ENCODE data around the gene ARID1B. TPM values are rescaled to one million over a fixed set of nuclear protein-coding genes. Genes with fewer than 3 reads are reported as not detected.

Gene ARID1B
- total and polyA plus RNA-seq, 10 of the 15 experiments (the other 5 are each of a cell fraction or from before 2014, with no cell fraction given) = 24.7 to 133 (median 54.6) TPM

DNA sequence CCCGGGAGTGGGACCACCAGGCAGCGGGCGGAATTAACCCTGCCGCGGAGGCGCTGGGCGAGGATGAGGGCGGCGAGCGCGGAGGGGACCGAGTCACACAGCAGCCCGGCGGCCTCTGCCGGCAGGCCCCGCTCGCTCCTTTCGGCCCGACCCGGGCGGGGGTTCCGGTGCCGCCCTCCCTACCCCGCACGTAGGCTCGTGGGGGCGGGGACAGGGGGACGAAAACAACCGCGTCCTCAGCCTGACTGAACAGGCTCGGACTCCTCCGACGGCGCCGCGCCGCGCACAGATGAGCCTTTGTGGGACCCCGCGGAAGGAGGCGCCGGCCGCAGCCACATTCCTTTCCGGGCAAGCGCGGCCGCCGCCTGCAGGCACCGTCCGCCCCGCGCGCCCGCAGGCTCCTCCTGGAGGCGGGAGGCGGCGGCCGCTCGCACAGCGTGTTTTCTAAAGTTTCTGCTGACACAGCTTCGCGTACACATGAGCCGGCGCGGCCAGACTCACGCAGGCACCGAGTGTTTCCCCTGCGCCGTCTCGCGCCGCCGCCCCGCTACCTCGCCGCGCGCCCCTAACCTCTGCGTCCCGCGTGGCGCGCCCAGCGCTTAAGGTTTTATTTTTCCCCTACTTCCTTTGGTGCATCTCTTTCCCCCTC is 244.3 kb downstream of the ARID1B start (continued):
- TF ChIP-seq, protein P1, sequence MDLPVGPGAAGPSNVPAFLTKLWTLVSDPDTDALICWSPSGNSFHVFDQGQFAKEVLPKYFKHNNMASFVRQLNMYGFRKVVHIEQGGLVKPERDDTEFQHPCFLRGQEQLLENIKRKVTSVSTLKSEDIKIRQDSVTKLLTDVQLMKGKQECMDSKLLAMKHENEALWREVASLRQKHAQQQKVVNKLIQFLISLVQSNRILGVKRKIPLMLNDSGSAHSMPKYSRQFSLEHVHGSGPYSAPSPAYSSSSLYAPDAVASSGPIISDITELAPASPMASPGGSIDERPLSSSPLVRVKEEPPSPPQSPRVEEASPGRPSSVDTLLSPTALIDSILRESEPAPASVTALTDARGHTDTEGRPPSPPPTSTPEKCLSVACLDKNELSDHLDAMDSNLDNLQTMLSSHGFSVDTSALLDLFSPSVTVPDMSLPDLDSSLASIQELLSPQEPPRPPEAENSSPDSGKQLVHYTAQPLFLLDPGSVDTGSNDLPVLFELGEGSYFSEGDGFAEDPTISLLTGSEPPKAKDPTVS (IDR thresholded peaks at IDR 0.05; ENCODE audit: low read depth, low read length) = no peak
- peak; percentile 62 for TF ChIP-seq EED (IDR thresholded peaks at IDR 0.05; ENCODE audit: low read depth)
- TF ChIP-seq KDM1A (IDR thresholded peaks at IDR 0.05; ENCODE audit: borderline replicate concordance) = no peak
- TF ChIP-seq, protein P2, sequence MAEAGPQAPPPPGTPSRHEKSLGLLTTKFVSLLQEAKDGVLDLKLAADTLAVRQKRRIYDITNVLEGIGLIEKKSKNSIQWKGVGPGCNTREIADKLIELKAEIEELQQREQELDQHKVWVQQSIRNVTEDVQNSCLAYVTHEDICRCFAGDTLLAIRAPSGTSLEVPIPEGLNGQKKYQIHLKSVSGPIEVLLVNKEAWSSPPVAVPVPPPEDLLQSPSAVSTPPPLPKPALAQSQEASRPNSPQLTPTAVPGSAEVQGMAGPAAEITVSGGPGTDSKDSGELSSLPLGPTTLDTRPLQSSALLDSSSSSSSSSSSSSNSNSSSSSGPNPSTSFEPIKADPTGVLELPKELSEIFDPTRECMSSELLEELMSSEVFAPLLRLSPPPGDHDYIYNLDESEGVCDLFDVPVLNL (IDR thresholded peaks at IDR 0.05; ENCODE audit: low read depth, low read length) = no peak
- TF ChIP-seq RCOR1 (conservative IDR thresholded peaks at IDR 0.05; ENCODE audit: low read depth, low read length) = no peak
- no peak for TF ChIP-seq MEF2B (IDR thresholded peaks at IDR 0.05; ENCODE audit: partially characterized antibody, poor library complexity, severe bottlenecking)
- TF ChIP-seq BMI1 (IDR thresholded peaks at IDR 0.05; ENCODE audit: borderline replicate concordance) = no peak
- no peak for TF ChIP-seq NR2C1 (IDR thresholded peaks at IDR 0.05)
- TF ChIP-seq NBN (IDR thresholded peaks at IDR 0.05) = no peak
- no peak for TF ChIP-seq ESRRA (IDR thresholded peaks at IDR 0.05; ENCODE audit: low read length)
- TF ChIP-seq SPI1 (IDR thresholded peaks at IDR 0.05; ENCODE audit: borderline replicate concordance, insufficient read depth, low read depth, low read length) = no peak
- TF ChIP-seq MLLT1 (IDR thresholded peaks at IDR 0.05) = peak; percentile 3; the same call in 1 of the 2 replicates
- TF ChIP-seq, protein P3, sequence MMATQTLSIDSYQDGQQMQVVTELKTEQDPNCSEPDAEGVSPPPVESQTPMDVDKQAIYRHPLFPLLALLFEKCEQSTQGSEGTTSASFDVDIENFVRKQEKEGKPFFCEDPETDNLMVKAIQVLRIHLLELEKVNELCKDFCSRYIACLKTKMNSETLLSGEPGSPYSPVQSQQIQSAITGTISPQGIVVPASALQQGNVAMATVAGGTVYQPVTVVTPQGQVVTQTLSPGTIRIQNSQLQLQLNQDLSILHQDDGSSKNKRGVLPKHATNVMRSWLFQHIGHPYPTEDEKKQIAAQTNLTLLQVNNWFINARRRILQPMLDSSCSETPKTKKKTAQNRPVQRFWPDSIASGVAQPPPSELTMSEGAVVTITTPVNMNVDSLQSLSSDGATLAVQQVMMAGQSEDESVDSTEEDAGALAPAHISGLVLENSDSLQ (IDR thresholded peaks at IDR 0.05) = no peak
- TF ChIP-seq USF2 (IDR thresholded peaks at IDR 0.05; ENCODE audit: borderline replicate concordance, low read depth, low read length) = no peak
- TF ChIP-seq, protein P4, sequence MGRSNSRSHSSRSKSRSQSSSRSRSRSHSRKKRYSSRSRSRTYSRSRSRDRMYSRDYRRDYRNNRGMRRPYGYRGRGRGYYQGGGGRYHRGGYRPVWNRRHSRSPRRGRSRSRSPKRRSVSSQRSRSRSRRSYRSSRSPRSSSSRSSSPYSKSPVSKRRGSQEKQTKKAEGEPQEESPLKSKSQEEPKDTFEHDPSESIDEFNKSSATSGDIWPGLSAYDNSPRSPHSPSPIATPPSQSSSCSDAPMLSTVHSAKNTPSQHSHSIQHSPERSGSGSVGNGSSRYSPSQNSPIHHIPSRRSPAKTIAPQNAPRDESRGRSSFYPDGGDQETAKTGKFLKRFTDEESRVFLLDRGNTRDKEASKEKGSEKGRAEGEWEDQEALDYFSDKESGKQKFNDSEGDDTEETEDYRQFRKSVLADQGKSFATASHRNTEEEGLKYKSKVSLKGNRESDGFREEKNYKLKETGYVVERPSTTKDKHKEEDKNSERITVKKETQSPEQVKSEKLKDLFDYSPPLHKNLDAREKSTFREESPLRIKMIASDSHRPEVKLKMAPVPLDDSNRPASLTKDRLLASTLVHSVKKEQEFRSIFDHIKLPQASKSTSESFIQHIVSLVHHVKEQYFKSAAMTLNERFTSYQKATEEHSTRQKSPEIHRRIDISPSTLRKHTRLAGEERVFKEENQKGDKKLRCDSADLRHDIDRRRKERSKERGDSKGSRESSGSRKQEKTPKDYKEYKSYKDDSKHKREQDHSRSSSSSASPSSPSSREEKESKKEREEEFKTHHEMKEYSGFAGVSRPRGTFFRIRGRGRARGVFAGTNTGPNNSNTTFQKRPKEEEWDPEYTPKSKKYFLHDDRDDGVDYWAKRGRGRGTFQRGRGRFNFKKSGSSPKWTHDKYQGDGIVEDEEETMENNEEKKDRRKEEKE (IDR thresholded peaks at IDR 0.05) = no peak
- TF ChIP-seq TCF12 (IDR thresholded peaks at IDR 0.05; ENCODE audit: low read depth, low read length) = peak; percentile 43
- TF ChIP-seq, protein P5, sequence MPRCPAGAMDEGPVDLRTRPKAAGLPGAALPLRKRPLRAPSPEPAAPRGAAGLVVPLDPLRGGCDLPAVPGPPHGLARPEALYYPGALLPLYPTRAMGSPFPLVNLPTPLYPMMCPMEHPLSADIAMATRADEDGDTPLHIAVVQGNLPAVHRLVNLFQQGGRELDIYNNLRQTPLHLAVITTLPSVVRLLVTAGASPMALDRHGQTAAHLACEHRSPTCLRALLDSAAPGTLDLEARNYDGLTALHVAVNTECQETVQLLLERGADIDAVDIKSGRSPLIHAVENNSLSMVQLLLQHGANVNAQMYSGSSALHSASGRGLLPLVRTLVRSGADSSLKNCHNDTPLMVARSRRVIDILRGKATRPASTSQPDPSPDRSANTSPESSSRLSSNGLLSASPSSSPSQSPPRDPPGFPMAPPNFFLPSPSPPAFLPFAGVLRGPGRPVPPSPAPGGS (IDR thresholded peaks at IDR 0.05; ENCODE audit: borderline replicate concordance, insufficient read depth, low read depth, low read length, poor library complexity, severe bottlenecking) = no peak
- no peak; the same call in 1 of the 2 replicates for TF ChIP-seq GABPA (IDR thresholded peaks at IDR 0.05; ENCODE audit: low read depth)
- TF ChIP-seq MTA3 (IDR thresholded peaks at IDR 0.05; ENCODE audit: borderline replicate concordance, low read length) = no peak

Data from GM12878 (cell line).